Liver (tissue), 9 donors: ENCODE measurements around the gene PTPN9. TPM values are rescaled to one million over a fixed set of nuclear protein-coding genes. Genes with fewer than 3 reads are reported as not detected.

Source experiments
- DNase-seq: peaks from one replicate; pipeline ENCODE4 v3.0.0-alpha.2; 2017; ENCODE audit warnings: low spot score
- H3K27ac ChIP-seq, 2 donors: one replicate each; pipeline ENCODE4 v1.7.0; 2013; ENCODE audit warnings: inconsistent platforms in 2 of 2, low read length in 2 of 2, control low read depth in 1 of 2, low read depth in 1 of 2, mild to moderate bottlenecking in 1 of 2
- H3K27me3 ChIP-seq, 4 donors: one replicate each; pipeline versions ENCODE4 v1.6.1 to v1.7.0; 2013; ENCODE audit warnings: low read length in 3 of 4, inconsistent platforms in 1 of 4, mild to moderate bottlenecking in 1 of 4, moderate library complexity in 1 of 4; ENCODE audit not compliant: control insufficient read depth in 4 of 4, insufficient read depth in 4 of 4
- H3K36me3 ChIP-seq, 4 donors: one replicate each; pipeline versions ENCODE4 v1.6.1 to v1.7.0; 2013; ENCODE audit warnings: low read length in 3 of 4, mild to moderate bottlenecking in 3 of 4, low read depth in 1 of 4, moderate library complexity in 1 of 4; ENCODE audit not compliant: control insufficient read depth in 4 of 4, insufficient read depth in 3 of 4
- H3K4me1 ChIP-seq, 4 donors: one replicate each; pipeline versions ENCODE4 v1.6.1 to v1.7.0; 2013; ENCODE audit warnings: low read length in 3 of 4, mild to moderate bottlenecking in 3 of 4, moderate library complexity in 1 of 4; ENCODE audit not compliant: control insufficient read depth in 4 of 4, insufficient read depth in 4 of 4
- H3K4me3 ChIP-seq, 3 donors: one replicate each; pipeline versions ENCODE4 v1.6.1 to v1.7.0; 2013; ENCODE audit warnings: low read length in 3 of 3, control low read depth in 1 of 3, low read depth in 1 of 3, mild to moderate bottlenecking in 1 of 3
- H3K9ac ChIP-seq, 2 donors: one replicate each; pipeline ENCODE4 v1.7.0; 2013; ENCODE audit warnings: low read length in 2 of 2, mild to moderate bottlenecking in 2 of 2, moderate library complexity in 2 of 2, control low read depth in 1 of 2, low read depth in 1 of 2
- H3K9me3 ChIP-seq, 4 donors: one replicate each; pipeline versions ENCODE4 v1.6.1 to v1.7.0; 2013; ENCODE audit warnings: low read length in 3 of 4; ENCODE audit not compliant: control insufficient read depth in 4 of 4
- ATF3 ChIP-seq: IDR thresholded peaks from 2 replicates; pipeline ENCODE4 v1.6.1; 2016; ENCODE audit warnings: antibody characterized with exemption
- CTCF ChIP-seq: fragments of 150-350 bp; IDR thresholded peaks from 2 replicates; pipeline ENCODE4 v1.5.1; 2017; ENCODE audit warnings: improper control_type of control experiment, low read depth, low read length; ENCODE audit not compliant: missing input control
- EGR1 ChIP-seq, 2 donors: IDR thresholded peaks; 2 replicates each; pipeline ENCODE4 v1.6.1; 2016 to 2018; ENCODE audit warnings: antibody characterized with exemption in 2 of 2, low read depth in 2 of 2
- FOXA1 ChIP-seq: IDR thresholded peaks from 2 replicates; pipeline ENCODE4 v1.6.1; 2016; ENCODE audit warnings: antibody characterized with exemption
- FOXA2 ChIP-seq: IDR thresholded peaks from 2 replicates; pipeline ENCODE4 v1.6.1; 2016; ENCODE audit warnings: antibody characterized with exemption
- GABPA ChIP-seq, 2 donors: IDR thresholded peaks in 1 of 2; conservative IDR thresholded peaks in 1 of 2; 2 replicates each; pipeline ENCODE4 v1.6.1; 2016; ENCODE audit warnings: antibody characterized with exemption in 2 of 2, mild to moderate bottlenecking in 1 of 2, moderate library complexity in 1 of 2
- HNF4A ChIP-seq, 2 donors: conservative IDR thresholded peaks; 2 replicates each; pipeline ENCODE4 v1.6.1; 2016; ENCODE audit warnings: antibody characterized with exemption in 2 of 2, mild to moderate bottlenecking in 2 of 2
- HNF4G ChIP-seq: IDR thresholded peaks from 2 replicates; pipeline ENCODE4 v1.6.1; 2016; ENCODE audit warnings: antibody characterized with exemption
- JUND ChIP-seq, 2 donors: IDR thresholded peaks; 2 replicates each; pipeline ENCODE4 v1.6.1; 2016; ENCODE audit warnings: antibody characterized with exemption in 2 of 2
- MAX ChIP-seq: IDR thresholded peaks from 2 replicates; pipeline ENCODE4 v1.6.1; 2016; ENCODE audit warnings: antibody characterized with exemption
- NR2F2 ChIP-seq: IDR thresholded peaks from 2 replicates; pipeline ENCODE4 v1.6.1; 2016; ENCODE audit warnings: antibody characterized with exemption
- RAD21 ChIP-seq, 2 donors: IDR thresholded peaks; 2 replicates each; pipeline ENCODE4 v1.6.1; 2016; ENCODE audit warnings: antibody characterized with exemption in 2 of 2, mild to moderate bottlenecking in 2 of 2
- RXRA ChIP-seq, 2 donors: IDR thresholded peaks; 2 replicates each; pipeline ENCODE4 v1.6.1; 2017 to 2018; ENCODE audit warnings: antibody characterized with exemption in 2 of 2, mild to moderate bottlenecking in 1 of 2
- SP1 ChIP-seq: IDR thresholded peaks from 2 replicates; pipeline ENCODE4 v1.6.1; 2018; ENCODE audit warnings: antibody characterized with exemption, mild to moderate bottlenecking
- TAF1 ChIP-seq: conservative IDR thresholded peaks from 2 replicates; pipeline ENCODE4 v1.6.1; 2016; ENCODE audit warnings: antibody characterized with exemption, mild to moderate bottlenecking
- YY1 ChIP-seq: IDR thresholded peaks from 2 replicates; pipeline ENCODE4 v1.6.1; 2016; ENCODE audit warnings: antibody characterized with exemption, mild to moderate bottlenecking
- ZBTB33 ChIP-seq: IDR thresholded peaks from 2 replicates; pipeline ENCODE4 v1.6.1; 2016; ENCODE audit warnings: antibody characterized with exemption
- WGBS: extraction: QIAGEN DNeasy Blood & Tissue Kit; methylation state at CpG from one replicate; pipeline ENCODE4 v1.1.7; 2013; 5-methylcytosine and 5-hydroxymethylcytosine counted together
- polyA plus RNA-seq, 2 donors: library from polyadenylated mRNA; stranded (reverse) in 1 of 2; unstranded in 1 of 2; fragments of 200-250 nt in 1 of 2; fragments of >200 nt in 1 of 2; fragmentation: Nextera tagmentation in 1 of 2; extraction: Ambion mirVana in 1 of 2; gene quantifications; one replicate each; pipeline versions ENCODE4 v1.2.1 to v1.2.3, GENCODE V29; 2013 to 2015
- total RNA-seq, 2 donors: library from RNA; depleted of rRNA; stranded (reverse); fragments of >200 nt; gene quantifications; one replicate each; pipeline ENCODE4 v1.2.3, GENCODE V29; 2014
- TF ChIP-seq, protein P1 (sequence below): IDR thresholded peaks from 2 replicates; pipeline ENCODE4 v1.6.1; 2016; ENCODE audit warnings: antibody characterized with exemption, mild to moderate bottlenecking
- donor health status: healthy.
- donor health status: healthy.
- donor health status: healthy.
- donor health status: healthy.
- donor health status: healthy.

PTPN9 gene
- total and polyA plus RNA-seq, 4 donors: 5.4 to 14.1 (median 7.5) TPM

- TF ChIP-seq CTCF (no peak), MAX (no peak), EGR1 (IDR thresholded peaks at IDR 0.05; ENCODE audit: low read depth in 2 of 2) (no peak)
Measured at GRCh38 chr15:75596703-75597345, 17.7 kb upstream of the PTPN9 start (continued).

- Histone ChIP-seq H3K36me3 (peaks cover 0 to 12% (median 2%) of the 10 kb centered on the region in 4 donors), H3K27me3 (no peaks in the 10 kb centered on the region), H3K4me3 (no peak overlapping the region), H3K9ac (no peak overlapping the region), H3K27ac (no peak overlapping the region), H3K9me3 (no peaks in the 10 kb centered on the region), H3K4me1 (peaks cover 5 to 28% (median 20%) of the 10 kb centered on the region in 4 donors)
- WGBS: 90% methylated on average over 9 of the region's 9 CpGs
- DNase-seq: no peak
- TF ChIP-seq HNF4A (conservative IDR thresholded peaks at IDR 0.05): no peak
- no peak for TF ChIP-seq FOXA1
- TF ChIP-seq FOXA2: no peak
- no peak for TF ChIP-seq ZBTB33
- TF ChIP-seq YY1: no peak
- TF ChIP-seq GABPA (IDR thresholded peaks at IDR 0.05 in 1 of 2, conservative IDR thresholded peaks at IDR 0.05 in 1 of 2): no peak
- no peak for TF ChIP-seq NR2F2
- no peak for TF ChIP-seq SP1
- TF ChIP-seq RAD21 (IDR thresholded peaks at IDR 0.05): no peak
- no peak for TF ChIP-seq HNF4G
- TF ChIP-seq, protein P1, sequence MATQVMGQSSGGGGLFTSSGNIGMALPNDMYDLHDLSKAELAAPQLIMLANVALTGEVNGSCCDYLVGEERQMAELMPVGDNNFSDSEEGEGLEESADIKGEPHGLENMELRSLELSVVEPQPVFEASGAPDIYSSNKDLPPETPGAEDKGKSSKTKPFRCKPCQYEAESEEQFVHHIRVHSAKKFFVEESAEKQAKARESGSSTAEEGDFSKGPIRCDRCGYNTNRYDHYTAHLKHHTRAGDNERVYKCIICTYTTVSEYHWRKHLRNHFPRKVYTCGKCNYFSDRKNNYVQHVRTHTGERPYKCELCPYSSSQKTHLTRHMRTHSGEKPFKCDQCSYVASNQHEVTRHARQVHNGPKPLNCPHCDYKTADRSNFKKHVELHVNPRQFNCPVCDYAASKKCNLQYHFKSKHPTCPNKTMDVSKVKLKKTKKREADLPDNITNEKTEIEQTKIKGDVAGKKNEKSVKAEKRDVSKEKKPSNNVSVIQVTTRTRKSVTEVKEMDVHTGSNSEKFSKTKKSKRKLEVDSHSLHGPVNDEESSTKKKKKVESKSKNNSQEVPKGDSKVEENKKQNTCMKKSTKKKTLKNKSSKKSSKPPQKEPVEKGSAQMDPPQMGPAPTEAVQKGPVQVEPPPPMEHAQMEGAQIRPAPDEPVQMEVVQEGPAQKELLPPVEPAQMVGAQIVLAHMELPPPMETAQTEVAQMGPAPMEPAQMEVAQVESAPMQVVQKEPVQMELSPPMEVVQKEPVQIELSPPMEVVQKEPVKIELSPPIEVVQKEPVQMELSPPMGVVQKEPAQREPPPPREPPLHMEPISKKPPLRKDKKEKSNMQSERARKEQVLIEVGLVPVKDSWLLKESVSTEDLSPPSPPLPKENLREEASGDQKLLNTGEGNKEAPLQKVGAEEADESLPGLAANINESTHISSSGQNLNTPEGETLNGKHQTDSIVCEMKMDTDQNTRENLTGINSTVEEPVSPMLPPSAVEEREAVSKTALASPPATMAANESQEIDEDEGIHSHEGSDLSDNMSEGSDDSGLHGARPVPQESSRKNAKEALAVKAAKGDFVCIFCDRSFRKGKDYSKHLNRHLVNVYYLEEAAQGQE: no peak
- no peak for TF ChIP-seq JUND (IDR thresholded peaks at IDR 0.05)
- TF ChIP-seq MAX: no peak
- no peak for TF ChIP-seq TAF1
- TF ChIP-seq RXRA (IDR thresholded peaks at IDR 0.05): no peak
- TF ChIP-seq CTCF: no peak
- no peak for TF ChIP-seq EGR1 (IDR thresholded peaks at IDR 0.05; ENCODE audit: low read depth in 2 of 2)
- TF ChIP-seq ATF3: no peak
Measured at GRCh38 chr15:75594276-75594675, 15.2 kb upstream of the PTPN9 start.
